Hepatocyte (in vitro differentiated cells): Measurements from ENCODE around the gene MICU2.

Source experiments
- EZH2 ChIP-seq: fragments of 200-600 bp; sonication (generic); IDR thresholded peaks from 2 replicates; pipeline ENCODE4 v1.6.1; 2016; ENCODE audit warnings: antibody characterized with exemption, mild to moderate bottlenecking, borderline replicate concordance
- TF ChIP-seq, protein P1 (sequence below): fragments of 200-600 bp; sonication (generic); IDR thresholded peaks from 2 replicates; pipeline ENCODE4 v1.5.1; 2016; ENCODE audit warnings: antibody characterized with exemption, mild to moderate bottlenecking; ENCODE audit not compliant: poor library complexity

- TF ChIP-seq, protein P1, sequence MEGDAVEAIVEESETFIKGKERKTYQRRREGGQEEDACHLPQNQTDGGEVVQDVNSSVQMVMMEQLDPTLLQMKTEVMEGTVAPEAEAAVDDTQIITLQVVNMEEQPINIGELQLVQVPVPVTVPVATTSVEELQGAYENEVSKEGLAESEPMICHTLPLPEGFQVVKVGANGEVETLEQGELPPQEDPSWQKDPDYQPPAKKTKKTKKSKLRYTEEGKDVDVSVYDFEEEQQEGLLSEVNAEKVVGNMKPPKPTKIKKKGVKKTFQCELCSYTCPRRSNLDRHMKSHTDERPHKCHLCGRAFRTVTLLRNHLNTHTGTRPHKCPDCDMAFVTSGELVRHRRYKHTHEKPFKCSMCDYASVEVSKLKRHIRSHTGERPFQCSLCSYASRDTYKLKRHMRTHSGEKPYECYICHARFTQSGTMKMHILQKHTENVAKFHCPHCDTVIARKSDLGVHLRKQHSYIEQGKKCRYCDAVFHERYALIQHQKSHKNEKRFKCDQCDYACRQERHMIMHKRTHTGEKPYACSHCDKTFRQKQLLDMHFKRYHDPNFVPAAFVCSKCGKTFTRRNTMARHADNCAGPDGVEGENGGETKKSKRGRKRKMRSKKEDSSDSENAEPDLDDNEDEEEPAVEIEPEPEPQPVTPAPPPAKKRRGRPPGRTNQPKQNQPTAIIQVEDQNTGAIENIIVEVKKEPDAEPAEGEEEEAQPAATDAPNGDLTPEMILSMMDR, result no peak
- no peak for TF ChIP-seq EZH2
Measured at GRCh38 chr13:21470785-21471184, 133.2 kb downstream of the MICU2 start.
